Measurements from ENCODE around the gene DDX31. TPM values are rescaled to one million over a fixed set of nuclear protein-coding genes. Genes with fewer than 3 reads are reported as not detected.

The DDX31 gene
- total RNA-seq, 1 donor from 2014 or later: 3.8 TPM

DNA sequence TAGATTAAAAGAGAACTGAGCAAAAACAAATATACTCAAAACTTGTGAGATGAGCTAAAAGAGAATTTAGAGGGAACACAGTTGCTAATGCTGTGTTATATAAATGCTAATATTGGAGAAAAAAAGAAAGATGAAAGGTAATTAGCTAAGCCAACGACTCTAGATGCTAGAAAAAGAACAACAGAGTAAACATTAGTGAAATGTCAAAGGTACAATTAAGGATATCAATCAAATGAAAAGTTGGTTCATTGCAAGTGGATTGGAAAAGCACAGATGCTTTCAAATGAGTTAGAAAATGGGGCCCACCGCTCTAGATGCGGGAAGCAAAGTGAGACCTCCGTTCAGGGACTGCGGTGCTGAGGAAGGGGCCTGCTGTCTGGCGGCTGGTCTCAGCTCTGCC lies 105.3 kb downstream of the DDX31 start:
- intact Hi-C loops (cut with DNase I): no loop called here
- ATAC-seq (ENCODE audit: poor library complexity) (no peak), DNase-seq (no peak)

DNA sequence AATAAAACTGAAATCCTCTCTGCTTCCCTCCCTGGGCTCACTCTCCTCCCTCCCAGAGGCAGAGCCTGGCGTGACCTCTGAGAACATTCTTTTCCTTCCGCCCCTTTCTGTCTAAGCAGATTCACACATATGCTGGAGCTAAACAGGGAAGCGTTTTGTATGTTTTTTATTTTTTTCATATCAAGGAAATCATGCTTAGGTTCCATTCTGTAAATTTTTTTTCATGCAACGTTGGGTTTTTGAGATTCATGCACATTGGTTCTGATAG lies 107.5 kb downstream of the DDX31 start:
- DNase-seq: no peak
- intact Hi-C loops (cut with DNase I): no loop called here
- no peak for ATAC-seq (ENCODE audit: poor library complexity)

DNA sequence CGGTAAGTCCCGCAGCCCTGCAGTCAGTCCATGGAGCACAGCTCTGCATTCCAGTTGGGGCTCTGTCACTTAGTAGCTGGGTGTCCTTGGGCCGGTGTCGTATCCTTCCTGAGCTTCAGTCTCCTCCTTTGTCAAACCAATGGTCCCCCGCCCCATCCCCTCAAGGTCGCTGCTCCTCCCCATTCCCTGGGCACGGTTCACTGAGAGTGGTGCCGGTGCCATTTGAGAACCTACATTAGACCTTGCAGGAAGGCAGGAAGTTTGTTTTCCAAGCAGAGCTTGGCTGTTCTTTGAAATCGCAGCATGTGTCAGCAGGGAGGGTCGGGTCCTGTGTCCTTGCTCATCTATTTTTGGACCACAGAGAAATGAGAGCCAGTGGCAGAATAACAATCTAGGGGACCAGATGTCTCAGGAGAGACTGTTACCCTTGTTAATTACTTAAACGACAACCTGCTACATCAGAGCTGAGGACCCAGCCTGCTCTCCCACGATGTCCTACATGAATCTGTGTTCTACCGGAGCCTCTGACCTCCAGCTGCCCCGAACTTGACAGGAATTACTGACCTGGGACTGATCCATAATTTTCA lies 109.1 kb downstream of the DDX31 start:
- no peak for DNase-seq
- intact Hi-C loops (cut with DNase I): no loop called here
- ATAC-seq (ENCODE audit: poor library complexity): peak; percentile 55

DNA sequence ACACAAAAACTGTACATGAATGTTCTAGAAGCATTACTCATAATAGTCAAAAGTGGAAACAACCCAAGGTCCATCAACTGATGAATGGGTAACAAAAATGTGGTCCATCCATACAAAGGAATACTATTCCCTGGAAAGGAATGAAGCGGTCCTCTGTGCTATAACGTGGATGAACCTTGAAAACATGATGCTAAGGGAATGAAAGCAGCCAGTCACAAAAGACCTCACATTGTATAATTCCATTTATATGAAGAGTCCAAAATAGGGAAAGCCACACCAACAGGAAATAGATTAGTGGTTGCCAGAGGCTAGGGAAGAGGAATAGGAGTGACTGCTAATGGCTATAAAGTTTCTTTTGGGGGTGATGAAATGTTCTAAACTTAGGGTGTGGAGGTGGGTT lies 110.1 kb downstream of the DDX31 start:
- intact Hi-C loops (cut with DNase I): no loop called here
- no peak for ATAC-seq (ENCODE audit: poor library complexity)
- no peak for DNase-seq

DNA sequence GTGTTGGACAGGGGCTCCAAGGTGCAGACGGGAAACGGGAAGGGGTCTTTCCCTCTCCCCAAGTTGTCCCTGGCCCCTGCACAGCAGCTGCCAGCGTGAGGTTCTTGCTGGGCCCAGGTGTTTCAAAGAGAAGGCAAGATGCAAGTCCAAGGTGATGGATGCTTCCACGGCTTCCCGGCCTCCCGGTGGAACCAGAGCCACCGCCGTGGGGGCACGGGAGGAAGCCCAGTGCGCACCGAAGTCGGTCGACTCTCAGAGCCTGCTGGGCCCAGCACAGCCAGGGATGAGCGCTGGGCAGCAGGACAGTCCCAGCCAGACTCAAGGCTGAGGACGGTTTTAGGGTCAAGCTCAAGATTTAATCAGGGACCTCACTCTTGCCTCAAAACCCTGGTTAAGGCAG lies 112.6 kb downstream of the DDX31 start:
- ATAC-seq (ENCODE audit: poor library complexity) (no peak), DNase-seq (no peak)
- intact Hi-C loops (cut with DNase I): no loop called here

DNA sequence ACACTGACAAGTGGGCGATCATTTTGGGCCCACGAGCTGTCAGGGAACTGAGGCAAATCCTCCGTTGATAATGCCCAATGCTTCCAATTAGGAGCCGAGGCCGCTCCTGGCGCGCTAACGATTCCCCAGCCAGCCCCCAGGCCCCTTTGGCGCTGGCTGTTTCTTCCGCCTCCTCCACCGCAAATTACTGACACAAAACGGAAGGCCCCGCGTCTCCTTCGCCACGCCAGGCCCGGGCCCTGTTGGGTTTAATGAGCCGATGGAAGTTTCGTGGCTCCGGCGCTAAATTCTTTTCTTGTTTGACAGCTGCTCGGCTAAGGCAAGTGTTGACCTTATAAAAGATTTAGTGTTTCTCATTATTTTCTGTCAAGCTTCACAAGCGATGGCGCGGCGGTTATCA lies 113.1 kb downstream of the DDX31 start:
- intact Hi-C loops (cut with DNase I): no loop called here
- DNase-seq (no peak), ATAC-seq (ENCODE audit: poor library complexity) (no peak)

DNA sequence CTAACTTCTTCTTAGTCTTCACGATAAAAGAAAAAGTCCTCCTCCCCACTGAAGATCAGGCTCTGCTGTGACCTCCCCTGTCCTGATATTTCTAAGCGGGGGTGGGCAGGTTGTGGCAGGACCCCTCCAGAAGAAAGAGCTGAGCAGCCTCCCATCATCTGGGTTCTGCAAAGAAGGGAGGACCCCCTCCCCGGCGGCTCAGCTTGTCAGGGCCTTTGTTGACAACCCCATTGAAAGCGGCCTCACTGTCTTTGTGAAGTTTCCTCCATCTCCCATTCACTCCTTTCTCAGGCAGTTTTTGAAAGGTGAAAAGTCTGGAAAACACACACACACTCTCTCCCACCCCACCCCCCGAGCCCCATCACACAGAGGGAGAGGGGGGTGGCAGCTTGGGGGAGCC lies 113.5 kb downstream of the DDX31 start:
- ATAC-seq (ENCODE audit: poor library complexity) (no peak), DNase-seq (no peak)
- intact Hi-C loops (cut with DNase I): no loop called here

DNA sequence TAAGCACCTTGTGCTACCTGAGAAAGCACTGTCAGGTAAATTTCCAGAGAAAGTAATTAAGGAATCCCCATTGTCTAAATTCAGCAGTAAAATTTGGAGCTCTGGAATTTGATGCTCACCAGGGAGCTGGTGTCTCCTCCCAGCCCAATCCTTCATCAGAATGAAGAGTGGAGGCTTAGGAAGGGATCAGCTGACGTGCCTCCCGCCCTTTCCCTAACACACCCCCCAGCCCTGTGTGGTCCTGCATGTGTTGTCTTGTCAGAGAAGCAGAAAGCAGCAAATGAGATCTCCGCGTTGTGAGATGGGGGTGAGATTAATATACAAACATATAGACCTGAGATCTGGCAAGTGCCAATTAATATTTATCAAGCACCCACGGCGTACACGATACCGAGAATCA lies 114.3 kb downstream of the DDX31 start:
- intact Hi-C loops (cut with DNase I): no loop called here
- ATAC-seq (ENCODE audit: poor library complexity) (no peak), DNase-seq (no peak)

DNA sequence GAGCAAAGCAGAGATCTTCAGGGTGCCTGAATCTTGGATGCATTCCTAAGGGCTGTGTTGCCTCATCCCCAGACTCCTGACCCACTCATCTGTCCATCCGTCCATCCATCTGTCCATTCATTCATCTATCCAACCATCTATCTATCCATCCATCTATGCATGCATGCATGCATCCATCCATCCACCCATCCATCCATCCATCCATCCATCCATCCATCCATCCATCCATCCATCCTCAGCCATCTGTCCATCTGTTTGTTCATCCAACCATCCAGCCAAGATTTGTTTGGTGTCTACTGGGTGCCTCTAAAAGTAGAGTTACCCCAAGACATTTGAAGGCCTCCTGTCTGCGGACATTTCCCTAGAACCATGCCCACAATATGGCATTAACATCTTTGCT lies 115.0 kb downstream of the DDX31 start:
- no peak for ATAC-seq (ENCODE audit: poor library complexity)
- intact Hi-C loops (cut with DNase I): no loop called here
- DNase-seq: no peak

DNA sequence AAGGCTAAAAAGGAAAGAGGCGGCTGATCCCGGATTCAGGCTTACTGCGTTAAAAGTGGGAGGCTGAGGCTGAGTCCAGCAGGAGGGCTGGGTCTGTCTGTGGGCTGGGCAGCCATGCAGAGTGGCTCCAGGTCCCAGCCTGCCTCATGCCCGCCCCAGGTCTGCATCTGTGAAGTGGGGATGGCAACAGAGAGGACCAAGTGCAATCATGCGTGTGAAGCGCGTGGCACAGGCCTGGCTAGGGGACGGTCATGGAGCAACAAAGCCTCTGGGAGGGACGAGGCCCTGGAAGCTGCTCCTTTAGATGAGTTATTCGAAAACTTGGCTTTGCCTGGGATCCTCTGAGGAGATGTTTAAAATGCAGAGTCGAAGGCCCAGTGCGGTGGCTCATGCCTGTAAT lies 117.7 kb downstream of the DDX31 start:
- DNase-seq (no peak), ATAC-seq (ENCODE audit: poor library complexity) (no peak)
- intact Hi-C loops (cut with DNase I): no loop called here

DNA sequence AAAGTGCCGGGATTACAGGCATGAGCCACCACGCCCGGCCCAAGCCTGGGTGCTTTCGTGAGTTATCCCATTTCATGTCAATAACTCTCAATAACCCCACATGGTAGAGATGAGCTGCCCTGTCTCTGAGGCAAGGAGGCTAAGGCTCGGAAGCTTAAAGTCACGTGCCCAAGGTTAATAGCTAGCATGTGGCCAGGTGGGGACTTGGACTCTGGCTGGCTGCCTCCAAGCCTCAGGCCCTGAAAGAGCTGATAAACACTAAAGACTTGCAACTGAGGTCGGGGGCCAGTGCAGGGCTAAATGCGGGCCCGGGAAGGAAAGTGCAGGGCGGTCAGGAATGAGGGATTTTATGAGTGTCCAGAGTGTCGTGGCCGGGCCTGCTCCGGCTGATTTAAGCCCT lies 118.2 kb downstream of the DDX31 start:
- intact Hi-C loops (cut with DNase I): no loop called here
- DNase-seq (no peak), ATAC-seq (ENCODE audit: poor library complexity) (no peak)

DNA sequence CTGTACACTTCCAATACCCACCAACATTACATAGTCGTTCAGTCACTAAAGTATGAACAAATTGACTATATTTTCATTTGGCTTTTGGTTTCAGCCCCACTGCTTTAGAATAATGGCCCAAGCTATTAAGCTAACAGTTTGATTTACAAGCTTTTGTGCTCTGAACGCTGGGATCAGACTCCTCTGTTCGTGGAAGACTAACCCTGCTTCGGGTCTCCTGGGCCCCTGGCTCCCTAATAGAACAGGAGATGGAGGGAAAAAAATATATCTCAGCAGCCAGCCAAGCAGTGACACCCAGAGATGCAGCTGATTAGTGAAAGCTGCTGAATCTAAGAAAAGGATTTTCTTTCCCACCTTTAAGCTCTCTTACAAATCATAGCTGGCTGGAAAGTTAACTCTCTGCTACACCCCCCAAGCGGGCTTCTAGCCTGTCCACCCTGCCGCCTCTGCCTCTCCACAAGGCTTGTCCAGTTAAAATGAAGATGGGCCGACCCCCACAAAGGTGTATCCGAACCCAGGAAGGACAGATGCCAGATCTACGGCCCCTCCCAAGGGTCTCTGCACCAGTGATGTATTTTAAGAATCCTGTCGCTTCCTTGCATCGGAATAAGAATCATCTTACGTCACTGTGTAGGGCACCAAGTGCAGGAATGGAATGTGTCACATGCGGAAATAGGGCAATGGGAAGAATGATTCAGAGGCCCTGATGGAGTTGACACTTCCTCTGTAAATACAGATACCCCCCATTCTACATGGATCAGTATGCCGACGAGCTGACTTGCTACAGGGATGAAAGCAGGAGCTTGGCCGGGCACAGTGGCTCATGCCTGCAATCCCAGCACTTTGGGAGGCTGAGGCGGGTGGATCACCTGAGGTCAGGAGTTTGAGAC lies 120.8 kb downstream of the DDX31 start:
- ATAC-seq (ENCODE audit: poor library complexity) (no peak), DNase-seq (no peak)
- intact Hi-C loops (cut with DNase I): no loop called here

DNA sequence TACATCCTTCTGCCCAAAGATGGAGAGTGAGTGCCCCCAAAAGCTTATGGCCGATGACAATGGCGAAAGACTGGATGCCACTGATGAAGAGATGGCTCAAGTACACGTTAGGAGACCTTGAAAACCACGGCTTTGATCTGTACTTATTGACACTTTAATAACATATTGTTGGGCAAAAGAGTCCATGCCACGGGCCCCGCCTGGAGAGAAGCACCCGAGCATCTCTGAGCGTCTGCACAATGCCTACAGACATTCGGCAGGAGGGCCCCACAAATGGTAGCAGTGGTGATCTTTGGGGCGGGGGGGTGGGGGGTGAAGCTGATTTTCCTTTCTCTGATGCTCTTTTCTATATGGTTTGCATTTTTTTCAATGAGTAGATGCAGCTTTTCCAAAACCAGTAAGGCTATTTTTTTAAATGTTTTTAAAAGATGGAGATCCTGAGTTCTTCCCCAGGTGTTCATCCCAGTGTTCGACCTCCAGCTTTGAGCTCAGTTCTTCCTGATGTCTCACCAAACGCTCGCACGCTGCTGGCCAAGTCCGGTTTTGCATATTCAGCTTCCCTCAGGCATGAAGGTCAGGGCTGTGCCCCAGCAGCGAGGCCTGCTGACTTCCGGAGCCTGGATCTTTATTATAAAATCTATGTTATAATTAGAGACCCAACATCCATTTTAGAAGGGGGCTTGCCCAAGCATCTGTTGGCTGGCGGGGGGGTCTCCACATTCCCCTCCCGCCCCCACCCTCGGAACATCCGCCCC lies 121.6 kb downstream of the DDX31 start:
- ATAC-seq (ENCODE audit: poor library complexity) (no peak), DNase-seq (no peak)
- intact Hi-C loops (cut with DNase I): no loop called here

DNA sequence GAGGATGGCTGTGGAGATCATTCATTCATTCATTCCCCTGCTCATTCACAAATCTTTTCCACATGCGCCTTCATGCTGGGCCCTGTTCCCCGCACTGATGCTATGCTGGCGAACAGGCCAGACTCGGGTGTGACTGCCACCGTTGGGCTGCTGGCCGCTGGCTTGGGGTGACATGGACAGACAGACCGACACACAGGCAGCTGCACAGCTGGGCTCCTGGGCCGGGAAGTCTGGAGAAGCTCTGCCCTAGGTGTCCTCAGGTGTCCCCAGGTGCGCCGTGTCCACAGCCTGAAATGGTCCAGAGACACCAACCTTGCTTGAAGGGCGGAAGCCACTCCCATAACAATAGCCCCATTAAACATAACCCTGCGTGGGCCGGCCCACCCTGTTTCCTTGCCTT lies 122.3 kb downstream of the DDX31 start:
- ATAC-seq (ENCODE audit: poor library complexity) (no peak), DNase-seq (no peak)
- intact Hi-C loops (cut with DNase I): no loop called here

DNA sequence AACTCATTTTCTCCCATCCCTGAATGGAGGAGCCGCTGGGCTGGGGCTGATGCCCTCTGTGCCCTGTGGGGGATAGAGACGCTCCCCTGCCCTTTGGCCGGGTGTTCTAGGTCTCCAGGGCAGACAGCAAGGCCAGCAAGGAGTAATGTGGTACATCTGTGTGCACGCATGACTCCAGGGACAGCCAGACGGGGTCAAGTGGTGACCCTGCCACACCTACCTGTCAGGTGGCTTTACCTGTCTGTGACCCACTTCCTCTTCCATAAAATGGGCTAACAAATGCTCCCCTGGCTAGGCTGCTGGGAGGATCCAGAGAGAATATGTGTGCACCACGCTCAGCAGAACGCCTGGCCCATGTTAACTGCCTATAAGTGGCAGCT lies 122.7 kb downstream of the DDX31 start:
- DNase-seq: no peak
- intact Hi-C loops (cut with DNase I): no loop called here
- ATAC-seq (ENCODE audit: poor library complexity): no peak

DNA sequence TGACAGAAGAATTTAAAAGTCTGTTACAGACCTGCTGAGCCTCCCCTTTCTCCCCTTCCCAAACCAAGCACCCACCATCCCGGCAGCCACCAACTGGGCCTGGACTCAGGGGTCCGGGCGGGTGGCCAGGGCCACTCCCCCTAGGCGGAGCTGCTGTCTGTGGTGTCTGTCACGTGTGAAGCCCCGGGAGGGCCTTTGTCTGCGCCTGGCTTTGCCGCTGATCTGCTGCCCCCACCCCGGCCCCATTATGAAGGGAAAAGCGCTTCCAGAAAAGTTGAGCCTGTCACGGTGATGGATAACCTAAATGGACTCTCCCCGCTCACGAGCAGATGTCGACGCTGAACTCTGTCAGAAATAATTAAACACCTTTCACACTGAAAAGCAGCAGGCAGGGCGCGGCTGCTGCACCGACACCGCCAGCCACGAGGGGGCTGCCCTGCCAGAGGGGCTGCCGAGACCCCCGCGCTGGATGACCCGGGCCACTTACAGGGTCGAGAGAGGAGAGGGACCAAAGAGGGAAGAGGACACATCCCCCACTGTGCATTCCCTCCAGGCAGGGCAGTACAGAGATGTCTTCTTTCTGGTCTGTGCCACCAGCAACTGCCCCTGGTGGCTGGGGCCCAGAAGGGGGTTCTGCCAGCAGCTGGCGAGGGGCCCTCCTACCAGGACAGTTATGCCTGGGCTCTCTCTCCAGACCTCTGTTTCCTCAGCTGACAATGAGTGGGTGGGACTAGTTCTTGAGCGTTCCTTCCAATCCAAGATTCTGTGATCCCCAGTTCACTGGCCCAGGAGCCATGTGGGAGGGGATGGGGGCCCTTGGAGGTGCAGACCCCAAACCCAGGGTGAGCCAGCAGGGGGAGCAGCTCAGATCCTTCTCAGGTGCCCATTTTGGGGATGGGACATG lies 123.4 kb downstream of the DDX31 start:
- intact Hi-C loops (cut with DNase I): no loop called here
- DNase-seq (peak; percentile 60), ATAC-seq (ENCODE audit: poor library complexity) (peak; percentile 77)

DNA sequence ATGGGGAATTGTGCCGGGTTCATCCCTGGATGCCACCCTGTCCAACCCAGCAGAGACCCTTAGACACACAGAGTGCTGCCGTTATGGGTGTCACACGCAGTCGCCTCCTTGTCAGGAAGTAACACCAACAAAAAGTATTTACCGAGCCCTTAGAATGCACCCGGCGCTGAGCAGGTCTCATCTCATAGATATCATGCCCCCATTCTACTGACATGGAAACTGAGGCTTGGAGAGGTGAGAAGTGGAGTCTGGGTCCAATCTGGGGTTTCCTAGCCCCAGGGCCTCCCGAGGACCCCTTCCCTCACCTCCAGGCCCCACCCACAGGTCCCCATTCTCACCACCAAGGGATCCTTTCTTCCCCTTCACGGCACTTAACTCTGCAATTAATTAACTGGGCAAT lies 124.2 kb downstream of the DDX31 start:
- ATAC-seq (ENCODE audit: poor library complexity) (no peak), DNase-seq (no peak)
- intact Hi-C loops (cut with DNase I): no loop called here

DNA sequence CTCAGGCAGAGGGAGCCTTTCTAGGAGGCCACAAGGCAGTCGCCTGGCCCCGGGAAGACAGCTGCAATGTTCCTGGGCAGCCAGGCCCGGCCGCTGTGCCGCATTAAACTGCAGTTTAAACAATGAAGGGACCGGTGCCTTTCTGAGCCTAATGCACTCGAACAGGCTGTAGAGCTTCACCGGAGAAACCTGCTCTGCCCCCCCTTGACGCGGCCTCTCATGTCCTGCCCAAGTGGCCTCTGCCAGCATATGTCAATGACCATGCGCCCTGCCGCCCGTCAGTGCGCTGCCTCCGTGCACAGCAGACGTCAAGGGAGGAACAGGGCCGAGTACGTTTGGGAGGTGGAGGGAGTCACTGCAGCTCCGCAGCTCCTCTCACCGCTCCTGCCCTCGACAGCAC lies 125.8 kb downstream of the DDX31 start:
- intact Hi-C loops (cut with DNase I): no loop called here
- DNase-seq: no peak
- no peak for ATAC-seq (ENCODE audit: poor library complexity)

DNA sequence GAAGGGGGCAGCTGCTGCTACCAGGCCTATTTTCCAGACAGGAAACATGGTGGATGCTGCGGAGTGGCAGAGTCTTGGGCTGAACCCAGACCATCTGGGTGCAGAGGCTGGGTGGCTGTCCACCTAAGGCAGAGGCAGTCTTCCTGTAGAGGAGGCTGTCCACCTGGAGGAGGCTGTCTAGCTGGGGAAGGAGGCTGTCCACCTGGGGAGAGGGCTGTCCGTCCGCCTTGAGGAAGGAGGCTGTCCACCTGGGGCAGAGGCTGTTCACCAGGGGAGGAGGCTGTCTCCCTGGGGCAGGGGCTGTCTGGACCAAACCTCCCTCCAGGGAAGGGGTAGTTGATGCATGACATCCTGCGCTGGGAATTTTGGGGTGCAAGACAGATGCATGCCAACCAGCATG lies 126.5 kb downstream of the DDX31 start:
- intact Hi-C loops (cut with DNase I): no loop called here
- DNase-seq: no peak
- no peak for ATAC-seq (ENCODE audit: poor library complexity)
